ENCODE results near the gene ENPEP.
"Not testable (repeated sequence)": the region's sequence is repeated elsewhere in the genome, so short reads cannot be mapped to it uniquely, and the experiment has no call there.

Gene ENPEP

DNA sequence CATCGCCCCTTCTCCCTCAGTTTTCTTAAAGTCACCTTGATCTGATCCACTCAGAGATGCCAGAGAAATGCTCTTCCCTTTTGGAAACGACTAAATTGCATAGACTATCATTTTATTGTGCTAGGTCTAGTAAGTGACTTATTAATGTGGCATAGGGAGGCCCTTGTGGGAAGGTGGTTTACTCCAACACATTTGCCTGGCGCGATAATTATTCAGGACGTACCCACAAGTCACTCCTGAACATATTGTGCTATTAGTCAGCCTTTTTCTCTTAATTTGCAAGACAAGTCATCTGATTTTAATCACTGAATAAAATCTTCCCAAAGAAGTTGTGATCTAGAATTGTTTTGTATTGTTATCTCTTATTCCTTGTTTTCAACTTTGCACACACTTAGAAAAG, 7.6 kb downstream of the ENPEP start:
- DNase-seq (ENCODE audit: insufficient read length, low spot score) (no peak), FAIRE-seq (no peak)

DNA sequence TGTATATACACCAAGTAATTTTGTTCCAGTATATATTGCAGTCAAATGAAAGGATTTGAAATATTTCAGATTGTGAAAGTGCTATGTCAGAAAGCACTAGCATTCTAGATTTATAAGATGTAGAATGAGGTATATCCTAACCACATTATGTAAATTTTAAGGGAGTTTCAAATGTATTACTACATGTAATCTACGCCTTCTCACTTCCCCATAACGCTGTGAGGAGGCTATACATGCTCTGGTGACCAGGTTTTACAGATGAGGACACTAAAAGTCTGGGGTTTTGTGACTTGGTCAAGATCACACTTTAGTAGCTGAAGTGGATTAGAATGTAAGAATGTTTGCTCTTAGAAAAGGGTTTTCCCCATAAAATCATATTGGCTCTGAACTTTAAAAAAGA, 8.1 kb downstream of the ENPEP start:
- DNase-seq (ENCODE audit: insufficient read length, low spot score) (peak; percentile 27), FAIRE-seq (peak; percentile 85)

- no peak for FAIRE-seq
- no peak for DNase-seq (ENCODE audit: insufficient read length, low spot score)
These were observed 8.8 kb downstream of the ENPEP start for GRCh38 chr4:110484767-110485166.

DNA sequence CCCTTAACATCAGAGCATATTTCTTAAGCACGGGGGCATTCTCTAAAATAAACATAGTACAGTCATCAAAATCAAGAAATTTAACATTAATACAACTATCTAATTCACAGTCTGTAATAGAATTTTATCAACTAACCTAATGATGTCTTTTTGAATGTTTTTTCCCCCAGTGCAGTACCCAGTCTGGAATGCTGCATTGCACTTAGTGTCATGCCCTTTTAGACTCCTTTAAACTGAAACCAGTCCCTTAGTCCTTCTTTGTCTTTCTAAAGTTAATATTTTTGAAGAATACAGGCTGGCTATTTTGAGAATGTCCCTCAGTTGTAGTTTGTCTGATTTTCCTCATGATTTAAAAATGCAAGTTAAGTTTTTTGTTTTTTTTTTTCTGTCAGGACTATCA, 9.5 kb downstream of the ENPEP start:
- no peak for FAIRE-seq
- no peak for DNase-seq (ENCODE audit: insufficient read length, low spot score)

DNA sequence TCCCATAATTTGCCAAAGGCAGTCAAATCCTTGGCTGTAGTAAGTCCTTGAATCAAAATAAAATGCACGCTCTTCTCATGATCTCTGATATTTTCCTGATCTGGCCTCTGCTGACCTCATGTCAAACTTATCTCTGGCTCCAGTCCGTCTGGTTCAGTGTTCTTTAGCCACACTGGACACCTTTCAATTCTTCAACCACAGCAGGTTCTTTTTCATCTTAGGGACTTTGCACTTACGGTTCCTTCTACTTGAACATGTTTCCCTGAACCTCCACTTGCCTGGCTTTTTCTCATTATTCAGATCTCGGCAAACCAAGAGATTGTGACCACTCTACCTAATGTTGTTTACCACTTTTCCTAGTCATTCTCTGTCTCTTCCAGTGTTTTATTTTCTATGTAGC, 10.3 kb downstream of the ENPEP start:
- no peak for FAIRE-seq
- DNase-seq (ENCODE audit: insufficient read length, low spot score), result no peak

DNA sequence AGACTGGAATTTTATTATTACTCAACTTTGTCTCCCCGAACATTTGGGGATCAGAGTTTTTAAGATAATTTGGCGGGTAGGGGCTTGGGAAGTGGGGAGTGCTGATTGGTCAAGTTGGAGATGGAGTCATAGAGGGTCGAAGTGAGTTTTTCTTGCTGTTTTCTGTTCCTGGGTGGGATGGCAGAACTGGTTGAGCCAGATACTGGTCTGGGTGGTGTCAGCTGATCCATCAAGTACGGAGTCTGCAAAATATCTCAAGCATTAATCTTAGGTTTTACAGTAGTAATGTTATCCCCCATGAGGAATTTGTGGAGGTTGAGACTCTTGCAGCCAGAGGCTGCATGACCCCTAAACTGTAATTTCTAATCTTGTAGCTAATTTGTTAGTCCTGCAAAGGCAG, 10.9 kb downstream of the ENPEP start:
- not testable (repeated sequence) for FAIRE-seq; DNase-seq (ENCODE audit: insufficient read length, low spot score)

DNA sequence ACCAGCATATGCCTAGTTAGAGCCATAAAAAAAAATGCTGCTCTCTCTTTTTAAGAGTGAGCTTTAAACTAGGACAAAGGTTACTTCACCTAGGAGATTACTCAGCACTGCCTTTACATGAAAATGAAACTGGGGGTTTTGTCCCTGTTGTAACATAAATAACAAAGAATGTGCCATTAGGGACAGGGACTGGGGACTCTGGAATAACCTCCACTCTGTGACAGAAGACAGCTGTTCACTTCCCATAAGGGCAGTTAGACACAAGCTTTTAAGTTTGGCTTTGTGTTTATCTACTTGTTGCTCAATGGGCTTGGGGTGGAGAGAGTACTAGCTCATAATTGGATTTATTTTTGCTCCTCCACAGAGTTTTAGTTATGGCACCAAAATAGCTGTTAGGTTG, 11.9 kb downstream of the ENPEP start:
- DNase-seq (ENCODE audit: insufficient read length, low spot score) (no peak), FAIRE-seq (no peak)

- no peak for FAIRE-seq
- no peak for DNase-seq (ENCODE audit: insufficient read length, low spot score)
These were observed 14.1 kb downstream of the ENPEP start for GRCh38 chr4:110489901-110490508.

DNA sequence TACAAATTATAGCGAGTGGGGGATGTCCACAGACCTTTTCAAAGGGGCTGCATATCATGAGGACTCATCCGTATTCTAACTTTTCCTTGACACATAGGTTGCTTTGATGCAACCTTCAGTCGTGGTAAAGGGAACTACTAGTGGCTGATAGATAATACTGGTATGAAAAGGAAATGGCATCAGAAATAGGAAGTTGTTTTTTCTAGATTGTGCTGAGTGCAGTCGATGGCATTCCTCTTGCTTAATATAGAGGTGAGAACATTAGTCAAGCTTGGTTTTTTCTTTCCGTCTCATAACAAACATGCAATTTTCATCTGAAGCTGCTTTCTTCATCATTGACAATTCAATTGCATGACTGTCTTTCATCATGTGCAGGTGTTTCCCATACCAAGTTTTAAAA, 16.6 kb downstream of the ENPEP start:
- no peak for FAIRE-seq
- DNase-seq (ENCODE audit: insufficient read length, low spot score), result no peak

- no peak for DNase-seq (ENCODE audit: insufficient read length, low spot score)
- FAIRE-seq, result peak; percentile 64
These were observed 17.6 kb downstream of the ENPEP start for GRCh38 chr4:110493520-110493919.

DNA sequence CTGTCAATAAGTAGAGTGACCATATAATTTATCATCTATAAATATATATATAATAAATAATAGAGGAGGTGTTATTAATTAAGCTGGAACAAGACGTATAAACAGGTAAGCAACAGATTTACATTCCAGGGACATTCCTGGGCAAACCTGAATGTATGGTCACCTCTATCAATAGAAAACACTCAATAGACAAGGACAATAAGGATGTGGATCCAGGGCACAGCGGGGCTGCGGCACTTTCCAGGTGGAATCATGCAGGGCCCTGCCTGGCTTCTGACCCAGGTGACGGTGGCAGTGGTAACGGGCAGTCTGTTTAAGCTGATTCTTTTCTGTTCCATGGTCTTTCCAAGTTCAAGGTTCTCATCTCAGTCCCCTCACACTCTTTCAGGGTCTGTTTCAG, 22.5 kb downstream of the ENPEP start:
- FAIRE-seq (no peak), DNase-seq (ENCODE audit: insufficient read length, low spot score) (no peak)

- FAIRE-seq, result no peak
- no peak for DNase-seq (ENCODE audit: insufficient read length, low spot score)
These were observed 23.2 kb downstream of the ENPEP start for GRCh38 chr4:110499126-110499525.

DNA sequence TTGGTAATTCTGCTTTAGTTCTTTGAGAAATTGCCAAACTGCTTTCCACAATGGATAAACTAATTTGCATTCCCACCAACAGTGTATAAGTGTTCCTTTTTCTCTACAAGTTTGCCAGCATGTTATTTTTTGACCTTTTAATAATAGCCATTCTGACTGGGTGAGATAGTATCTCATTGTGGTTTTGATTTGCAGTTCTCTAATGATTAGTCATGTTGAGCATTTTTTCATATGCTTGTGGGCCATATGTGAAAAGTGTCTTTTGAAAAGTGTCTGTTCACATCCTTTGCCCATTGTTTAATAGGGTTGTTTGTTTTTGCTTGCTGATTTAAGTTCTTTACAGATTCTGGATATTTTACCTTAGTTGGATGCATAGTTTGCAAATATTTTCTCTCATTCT, 25.9 kb downstream of the ENPEP start:
- FAIRE-seq, result peak; percentile 8
- DNase-seq (ENCODE audit: insufficient read length, low spot score), result no peak

DNA sequence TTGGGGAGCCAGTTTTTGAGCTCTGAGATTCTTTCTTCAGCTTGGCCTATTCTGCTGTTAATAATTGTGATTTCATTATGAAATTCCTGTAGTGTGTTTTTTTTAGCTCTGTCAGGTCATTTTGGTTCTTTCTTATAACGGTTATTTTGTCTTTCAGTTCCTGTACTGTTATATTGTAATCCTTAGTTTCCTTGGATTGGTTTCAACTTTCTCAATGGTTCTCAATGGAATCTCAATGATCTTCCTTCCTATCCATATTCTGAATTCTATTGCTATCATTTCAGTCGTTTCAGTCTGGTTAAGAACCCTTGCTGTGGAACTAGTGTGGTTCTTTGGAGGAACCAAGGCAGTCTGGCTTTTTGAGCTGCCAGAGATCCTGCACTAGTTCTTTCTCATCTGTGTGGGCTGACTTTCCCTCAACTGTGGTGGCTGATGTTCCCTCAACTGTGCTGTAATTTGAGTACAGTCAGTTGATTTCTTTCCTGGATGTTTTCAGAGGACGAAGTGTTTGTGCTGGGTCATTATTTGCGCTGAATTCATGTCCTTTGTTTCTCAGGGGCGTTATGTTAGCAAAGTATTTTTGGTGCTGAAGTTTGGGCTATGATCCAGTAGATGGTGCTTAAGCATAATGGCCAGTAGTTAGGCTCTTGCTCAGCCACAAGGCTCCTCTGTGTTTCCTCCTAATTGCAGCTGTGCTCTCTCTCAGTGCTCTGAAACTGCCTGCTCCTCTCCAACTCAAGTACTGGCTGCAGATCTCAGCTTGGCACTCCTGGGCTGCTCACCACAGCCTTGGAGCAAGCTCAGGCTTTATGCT, 27.5 kb downstream of the ENPEP start:
- no peak for DNase-seq (ENCODE audit: insufficient read length, low spot score)
- FAIRE-seq, result peak; percentile 4

DNA sequence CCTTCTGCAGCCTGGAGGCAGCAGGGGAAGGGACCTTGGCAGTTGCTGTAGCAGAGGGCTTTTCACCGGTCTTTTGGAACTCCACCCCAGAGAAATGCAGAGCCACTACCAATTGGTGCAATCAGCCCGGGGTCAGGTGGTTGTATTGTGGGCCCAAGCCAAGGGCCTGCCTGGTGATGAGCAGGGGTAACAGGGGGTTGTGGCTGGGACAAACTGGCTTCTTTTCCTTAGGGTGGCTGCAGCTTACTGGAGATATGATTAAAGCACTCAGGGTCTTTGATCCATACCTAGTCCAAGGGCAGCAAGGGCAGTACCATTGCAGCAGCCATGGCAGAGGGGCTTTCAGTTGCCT, 28.1 kb downstream of the ENPEP start:
- DNase-seq (ENCODE audit: insufficient read length, low spot score), result no peak
- FAIRE-seq, result no peak

GRCh38 chr4:110505440-110505839, 29.5 kb downstream of the ENPEP start:
- DNase-seq (ENCODE audit: insufficient read length, low spot score) (no peak), FAIRE-seq (peak; percentile 26)

DNA sequence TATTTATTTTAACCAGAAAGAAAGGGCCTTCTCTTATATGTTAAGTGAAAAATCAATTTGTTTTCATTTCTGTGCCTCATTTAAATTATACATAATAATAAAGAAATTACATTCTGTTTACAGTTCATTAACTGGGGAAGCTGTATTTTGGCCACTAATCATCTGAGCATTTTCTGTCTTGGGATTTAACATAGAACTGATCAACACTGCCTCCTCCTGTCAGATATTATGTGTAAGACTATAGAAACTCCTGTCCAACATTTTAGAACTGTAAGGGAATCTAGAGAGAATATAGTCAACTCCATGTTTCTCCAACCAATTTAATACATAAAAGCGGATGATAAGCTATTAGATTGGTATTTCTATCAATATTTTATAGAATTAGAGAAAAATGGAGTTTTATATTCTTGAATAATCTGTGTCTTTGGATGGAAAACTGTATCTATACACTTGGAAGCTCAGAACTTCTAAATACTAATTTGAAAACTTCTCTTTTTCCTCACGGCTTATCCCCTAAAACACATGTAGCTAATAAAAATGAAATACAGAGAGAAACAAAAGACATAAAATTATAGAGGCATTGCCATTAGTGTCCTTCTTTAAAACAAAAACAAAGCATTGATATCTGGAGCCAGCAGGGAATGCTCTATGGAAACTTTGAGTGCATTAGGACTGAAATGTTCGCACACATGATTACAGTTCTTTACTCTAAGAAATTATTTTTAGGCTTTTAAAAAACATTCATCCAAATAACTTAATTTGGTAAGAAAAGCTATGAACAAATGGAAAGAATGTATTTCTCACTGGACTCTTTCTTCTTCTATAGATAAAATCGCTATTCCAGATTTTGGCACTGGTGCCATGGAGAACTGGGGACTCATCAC, 33.1 kb downstream of the ENPEP start:
- DNase-seq (ENCODE audit: insufficient read length, low spot score) (no peak), FAIRE-seq (no peak)

DNA sequence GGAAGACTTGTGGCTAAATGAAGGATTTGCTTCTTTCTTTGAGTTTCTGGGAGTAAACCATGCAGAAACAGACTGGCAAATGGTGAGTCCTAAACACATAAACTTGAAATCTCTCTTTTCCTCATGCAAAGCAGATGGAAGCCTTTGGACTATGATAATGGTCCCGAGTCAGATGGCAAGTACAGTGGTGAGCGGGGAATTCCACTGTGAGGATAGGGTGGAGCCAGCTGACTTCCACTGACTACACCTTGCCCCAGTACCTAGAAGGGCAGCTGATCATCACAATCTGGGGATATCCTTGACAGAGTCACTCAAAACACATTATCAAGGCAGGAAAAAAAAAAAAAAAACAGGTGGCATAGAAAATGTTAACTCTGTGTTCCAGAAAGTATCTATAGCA, 34.3 kb downstream of the ENPEP start:
- no peak for DNase-seq (ENCODE audit: insufficient read length, low spot score)
- FAIRE-seq, result no peak

GRCh38 chr4:110510955-110511544, 35.1 kb downstream of the ENPEP start:
- FAIRE-seq, result peak; percentile 80
- DNase-seq (ENCODE audit: insufficient read length, low spot score), result no peak

- FAIRE-seq (no peak), DNase-seq (ENCODE audit: insufficient read length, low spot score) (no peak)
These were observed 36.9 kb downstream of the ENPEP start for GRCh38 chr4:110512901-110513300.

DNA sequence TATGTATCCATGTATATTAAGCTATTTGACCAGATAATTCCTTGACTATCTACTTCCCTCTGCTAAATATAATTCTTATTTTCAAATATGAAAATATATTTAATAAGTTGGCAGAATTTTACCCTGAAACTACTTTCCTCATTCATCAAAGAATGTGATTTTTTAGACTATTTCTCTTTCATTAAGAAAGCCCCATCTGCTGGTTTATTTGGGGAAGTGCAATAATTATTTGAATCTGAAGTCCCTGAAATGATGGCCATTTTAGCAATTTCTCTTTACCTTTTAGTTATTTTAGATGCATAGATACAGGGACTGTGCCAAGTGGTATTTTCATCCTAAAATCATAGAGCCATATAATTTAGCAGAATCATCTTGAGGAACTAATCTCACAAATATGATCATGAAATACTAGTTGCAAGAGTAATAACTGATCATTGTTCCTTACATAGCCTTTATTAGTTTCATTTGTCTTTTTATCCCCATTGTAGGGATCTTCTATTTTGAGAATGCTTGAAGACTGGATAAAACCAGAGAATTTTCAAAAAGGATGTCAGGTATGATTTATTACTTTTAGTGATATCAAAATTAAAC, 39.0 kb downstream of the ENPEP start:
- FAIRE-seq (peak; percentile 68), DNase-seq (ENCODE audit: insufficient read length, low spot score) (no peak)
